ENCODE results near the gene N4BP2.
A peak's percentile ranks its signal among the peaks of the same experiment; 100 is the strongest.

N4BP2 gene

DNA sequence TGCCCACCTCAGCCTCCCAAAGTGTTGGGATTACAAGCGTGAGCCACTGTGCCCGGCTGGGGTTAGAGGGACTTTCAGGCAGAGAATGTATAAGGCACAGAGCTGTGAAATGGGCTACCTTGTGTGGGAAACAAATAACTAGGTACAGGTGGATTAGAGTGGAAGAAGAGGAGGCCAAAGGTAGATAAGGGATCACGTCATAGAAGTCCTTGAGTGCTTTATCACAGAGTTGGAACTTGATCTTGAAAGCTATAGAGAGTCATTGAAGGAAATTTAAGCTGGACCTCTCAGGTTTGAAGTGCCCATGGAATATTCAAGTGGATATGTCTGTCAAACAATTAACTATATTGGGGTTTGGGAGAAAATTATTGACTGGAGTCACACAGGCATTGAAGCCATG is 8.4 kb downstream of the N4BP2 start:
- no peaks in the 10 kb centered on the region for H3K9me2 ChIP-seq (replicated peaks; ENCODE audit: insufficient read depth, low read length)
- no peaks in the 10 kb centered on the region for H3K4me1 ChIP-seq (ENCODE audit: low read length)
- no peak overlapping the region for H3K9ac ChIP-seq (ENCODE audit: low read length)
- no peaks in the 10 kb centered on the region for H3K27me3 ChIP-seq (replicated peaks; ENCODE audit: insufficient read depth, low read length)
- H3K27ac ChIP-seq (ENCODE audit: low read length): no peak overlapping the region
- H3K4me3 ChIP-seq (ENCODE audit: low read length): no peak overlapping the region
- H3K79me2 ChIP-seq (ENCODE audit: low read length): peaks cover 83% of the 10 kb centered on the region
- H3K9me3 ChIP-seq (replicated peaks; ENCODE audit: insufficient read depth, low read length): no peaks in the 10 kb centered on the region
- TF ChIP-seq, protein P1, sequence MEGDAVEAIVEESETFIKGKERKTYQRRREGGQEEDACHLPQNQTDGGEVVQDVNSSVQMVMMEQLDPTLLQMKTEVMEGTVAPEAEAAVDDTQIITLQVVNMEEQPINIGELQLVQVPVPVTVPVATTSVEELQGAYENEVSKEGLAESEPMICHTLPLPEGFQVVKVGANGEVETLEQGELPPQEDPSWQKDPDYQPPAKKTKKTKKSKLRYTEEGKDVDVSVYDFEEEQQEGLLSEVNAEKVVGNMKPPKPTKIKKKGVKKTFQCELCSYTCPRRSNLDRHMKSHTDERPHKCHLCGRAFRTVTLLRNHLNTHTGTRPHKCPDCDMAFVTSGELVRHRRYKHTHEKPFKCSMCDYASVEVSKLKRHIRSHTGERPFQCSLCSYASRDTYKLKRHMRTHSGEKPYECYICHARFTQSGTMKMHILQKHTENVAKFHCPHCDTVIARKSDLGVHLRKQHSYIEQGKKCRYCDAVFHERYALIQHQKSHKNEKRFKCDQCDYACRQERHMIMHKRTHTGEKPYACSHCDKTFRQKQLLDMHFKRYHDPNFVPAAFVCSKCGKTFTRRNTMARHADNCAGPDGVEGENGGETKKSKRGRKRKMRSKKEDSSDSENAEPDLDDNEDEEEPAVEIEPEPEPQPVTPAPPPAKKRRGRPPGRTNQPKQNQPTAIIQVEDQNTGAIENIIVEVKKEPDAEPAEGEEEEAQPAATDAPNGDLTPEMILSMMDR (IDR thresholded peaks at IDR 0.05; ENCODE audit: low read length): no peak
- TF ChIP-seq EZH2phosphoT487 (IDR thresholded peaks at IDR 0.05; ENCODE audit: low read length) (no peak), EZH2 (optimal IDR thresholded peaks at IDR 0.05; ENCODE audit: low read depth, low read length) (no peak)
- no peaks in the 10 kb centered on the region for H4K20me1 ChIP-seq (ENCODE audit: insufficient read depth, low read length)
- no peak overlapping the region for H3K4me2 ChIP-seq (ENCODE audit: low read depth, low read length)
- no peaks in the 10 kb centered on the region for H3K36me3 ChIP-seq (replicated peaks; ENCODE audit: insufficient read depth, low read length)
- H3F3A ChIP-seq (ENCODE audit: insufficient read depth, low read length): no peaks in the 10 kb centered on the region
- DNase-seq: no peak
- no peak overlapping the region for H2AFZ ChIP-seq (ENCODE audit: low read length)

DNA sequence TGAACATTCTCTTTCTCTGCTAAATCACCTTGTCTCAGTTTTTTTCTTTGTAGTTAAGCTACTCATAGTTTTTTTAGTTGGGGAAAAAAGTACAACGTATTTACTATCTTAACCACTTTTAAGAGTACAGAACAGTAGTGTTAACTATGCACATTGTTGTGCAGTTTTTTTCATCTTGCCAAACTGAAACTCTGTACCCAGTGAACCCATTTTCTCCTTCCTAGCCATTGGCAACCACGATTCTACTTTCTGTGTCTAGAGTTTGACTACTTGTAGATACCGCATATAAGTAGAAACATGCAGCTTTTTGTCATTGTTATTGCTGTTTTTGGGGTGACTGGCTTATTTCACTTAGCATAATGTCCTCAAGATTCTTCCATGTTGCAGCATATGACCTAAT is 10.0 kb downstream of the N4BP2 start:
- no peak overlapping the region for H3K4me3 ChIP-seq (ENCODE audit: low read length)
- no peaks in the 10 kb centered on the region for H3K9me2 ChIP-seq (replicated peaks; ENCODE audit: insufficient read depth, low read length)
- no peaks in the 10 kb centered on the region for H4K20me1 ChIP-seq (ENCODE audit: insufficient read depth, low read length)
- H3K4me2 ChIP-seq (ENCODE audit: low read depth, low read length): no peak overlapping the region
- peaks cover 84% of the 10 kb centered on the region for H3K79me2 ChIP-seq (ENCODE audit: low read length)
- no peaks in the 10 kb centered on the region for H3K9me3 ChIP-seq (replicated peaks; ENCODE audit: insufficient read depth, low read length)
- H3K36me3 ChIP-seq (replicated peaks; ENCODE audit: insufficient read depth, low read length): no peaks in the 10 kb centered on the region
- no peak overlapping the region for H2AFZ ChIP-seq (ENCODE audit: low read length)
- DNase-seq: peak; percentile 28
- H3F3A ChIP-seq (ENCODE audit: insufficient read depth, low read length): no peaks in the 10 kb centered on the region
- H3K27me3 ChIP-seq (replicated peaks; ENCODE audit: insufficient read depth, low read length): no peaks in the 10 kb centered on the region
- H3K4me1 ChIP-seq (ENCODE audit: low read length): no peaks in the 10 kb centered on the region
- no peak overlapping the region for H3K9ac ChIP-seq (ENCODE audit: low read length)
- TF ChIP-seq, protein P1 (IDR thresholded peaks at IDR 0.05; ENCODE audit: low read length): no peak
- TF ChIP-seq EZH2 (optimal IDR thresholded peaks at IDR 0.05; ENCODE audit: low read depth, low read length) (no peak), EZH2phosphoT487 (IDR thresholded peaks at IDR 0.05; ENCODE audit: low read length) (no peak)
- no peak overlapping the region for H3K27ac ChIP-seq (ENCODE audit: low read length)

DNA sequence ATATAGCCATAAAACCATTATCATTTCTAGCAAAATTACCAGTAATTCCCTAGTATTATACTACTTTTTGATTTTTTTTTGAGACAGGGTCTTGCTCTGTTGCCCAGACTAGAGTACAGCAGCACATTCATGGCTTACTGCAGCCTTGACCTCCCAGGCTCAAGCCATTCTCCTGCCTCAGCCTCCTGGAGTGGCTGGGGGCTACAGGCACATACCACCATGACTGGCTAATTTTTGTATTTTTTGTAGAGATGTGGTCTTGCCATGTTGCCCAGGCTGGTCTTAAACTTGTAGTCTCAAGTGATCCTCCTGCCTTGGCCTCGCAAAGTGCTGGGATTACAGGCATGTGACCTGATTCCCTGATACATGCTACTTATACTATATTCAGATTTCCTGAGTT is 13.7 kb downstream of the N4BP2 start:
- no peaks in the 10 kb centered on the region for H4K20me1 ChIP-seq (ENCODE audit: insufficient read depth, low read length)
- no peaks in the 10 kb centered on the region for H3K9me3 ChIP-seq (replicated peaks; ENCODE audit: insufficient read depth, low read length)
- H3K4me1 ChIP-seq (ENCODE audit: low read length): no peaks in the 10 kb centered on the region
- no peak for DNase-seq
- H3F3A ChIP-seq (ENCODE audit: insufficient read depth, low read length): no peaks in the 10 kb centered on the region
- no peak overlapping the region for H3K4me3 ChIP-seq (ENCODE audit: low read length)
- peaks cover 58% of the 10 kb centered on the region for H3K79me2 ChIP-seq (ENCODE audit: low read length)
- H2AFZ ChIP-seq (ENCODE audit: low read length): no peak overlapping the region
- H3K36me3 ChIP-seq (replicated peaks; ENCODE audit: insufficient read depth, low read length): no peaks in the 10 kb centered on the region; the same call in none of the 2 replicates
- no peaks in the 10 kb centered on the region for H3K9me2 ChIP-seq (replicated peaks; ENCODE audit: insufficient read depth, low read length)
- TF ChIP-seq EZH2phosphoT487 (IDR thresholded peaks at IDR 0.05; ENCODE audit: low read length): no peak
- TF ChIP-seq, protein P1 (IDR thresholded peaks at IDR 0.05; ENCODE audit: low read length): no peak
- TF ChIP-seq EZH2 (optimal IDR thresholded peaks at IDR 0.05; ENCODE audit: low read depth, low read length): no peak
- H3K27me3 ChIP-seq (replicated peaks; ENCODE audit: insufficient read depth, low read length): no peaks in the 10 kb centered on the region
- H3K27ac ChIP-seq (ENCODE audit: low read length): no peak overlapping the region
- no peak overlapping the region for H3K4me2 ChIP-seq (ENCODE audit: low read depth, low read length)
- H3K9ac ChIP-seq (ENCODE audit: low read length): no peak overlapping the region
